GF-D8 (cell line): Measurements from ENCODE around the gene TULP1.
A peak's percentile ranks its signal among the peaks of the same experiment; 100 is the strongest.

Source experiments
- DNase-seq: peaks from one replicate; lab custom pipeline; 2025; lab: John Stamatoyannopoulos, UW

TULP1 gene

GRCh38 chr6:35465646-35466045, 47.0 kb downstream of the TULP1 start:
- no peak for DNase-seq

- no peak for DNase-seq
These were observed 49.4 kb downstream of the TULP1 start for GRCh38 chr6:35463292-35463691.

DNA sequence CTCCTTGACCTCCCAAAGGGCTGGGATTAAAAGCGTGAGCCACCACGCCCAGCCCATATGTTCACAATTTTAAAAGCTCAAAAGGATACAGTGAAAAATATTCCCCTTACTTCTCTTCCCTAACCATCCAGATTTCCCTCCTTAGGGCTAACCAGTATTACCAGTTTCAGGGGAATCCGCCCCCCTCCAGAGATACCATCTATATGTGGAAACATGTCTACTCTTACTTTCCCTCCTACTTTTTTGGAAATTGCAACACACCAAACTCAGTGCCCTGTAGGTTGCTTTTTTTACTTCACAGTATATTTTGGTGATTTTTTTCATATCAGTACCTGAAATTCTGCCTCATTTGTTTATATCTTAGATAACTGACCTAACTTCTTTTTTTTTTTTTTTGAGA, 51.4 kb downstream of the TULP1 start:
- no peak for DNase-seq

DNA sequence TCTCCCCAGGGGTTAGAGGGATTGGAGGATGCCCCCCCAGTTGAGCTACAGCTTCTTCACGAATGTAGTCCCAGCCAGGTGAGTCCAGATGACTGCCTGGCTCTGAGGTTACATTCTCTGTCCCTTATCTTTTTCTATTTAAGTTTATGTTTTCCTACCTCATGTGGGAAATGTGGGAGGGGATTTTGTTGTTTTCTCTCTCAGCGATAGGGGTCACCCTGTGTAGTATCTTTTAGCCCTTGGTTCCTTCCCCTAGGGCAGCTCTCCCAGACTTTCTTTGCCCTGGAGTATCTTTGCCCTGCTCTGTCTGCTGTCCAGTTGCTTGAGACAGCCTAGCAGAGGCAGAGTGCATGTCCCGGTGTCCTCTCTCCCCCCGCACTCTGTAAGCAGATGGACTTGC, 54.8 kb downstream of the TULP1 start:
- DNase-seq, result no peak

- DNase-seq, result no peak
These were observed 58.1 kb downstream of the TULP1 start for GRCh38 chr6:35454391-35455110.

GRCh38 chr6:35453236-35453635, 59.5 kb downstream of the TULP1 start:
- DNase-seq, result no peak

DNA sequence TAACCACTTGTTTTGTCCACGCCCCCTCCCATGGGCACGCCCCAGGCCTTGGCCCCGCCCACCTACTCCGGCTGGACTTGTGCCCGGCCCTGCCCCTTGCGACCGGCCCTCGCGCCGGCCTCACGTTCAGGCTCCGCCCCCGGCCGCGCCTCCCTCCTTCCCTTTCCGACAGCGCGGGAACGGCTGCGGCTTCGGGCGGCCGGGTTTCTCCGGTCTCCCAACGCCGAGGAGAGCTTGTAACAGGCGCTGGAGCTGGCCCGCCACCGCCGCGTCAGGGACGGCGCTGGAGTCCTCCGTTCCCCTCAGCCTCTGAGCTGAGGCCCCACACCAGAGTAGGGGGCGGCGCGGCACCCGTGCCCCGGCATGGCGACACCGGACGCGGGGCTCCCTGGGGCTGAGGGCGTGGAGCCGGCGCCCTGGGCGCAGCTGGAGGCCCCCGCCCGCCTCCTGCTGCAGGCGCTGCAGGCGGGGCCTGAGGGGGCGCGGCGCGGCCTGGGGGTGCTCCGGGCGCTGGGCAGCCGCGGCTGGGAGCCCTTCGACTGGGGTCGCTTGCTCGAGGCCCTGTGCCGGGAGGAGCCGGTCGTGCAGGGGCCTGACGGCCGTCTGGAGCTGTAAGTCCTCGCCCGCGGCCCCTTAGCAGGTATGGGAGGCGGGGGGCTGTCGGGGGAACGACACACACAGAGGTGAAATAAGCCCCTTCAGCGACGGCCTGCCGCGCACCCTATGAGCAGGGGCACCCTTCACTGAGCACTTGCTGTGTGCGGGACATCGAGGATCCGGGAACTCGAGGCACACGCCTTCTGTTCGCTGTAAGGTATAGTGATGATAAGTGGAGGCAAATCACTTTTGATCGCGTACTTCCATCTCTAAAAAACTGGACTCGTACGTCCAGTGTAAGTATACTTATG, 60.3 kb downstream of the TULP1 start, which contains the start of gene FANCE:
Gene FANCE, plus strand, starts transcription at position 156 of the 908 bp plus-strand sequence. Its CDS starts 208 bp downstream, at position 364.
- peak; percentile 42 for DNase-seq

GRCh38 chr6:35451354-35452182, 61.1 kb downstream of the TULP1 start:
- DNase-seq, result no peak

DNA sequence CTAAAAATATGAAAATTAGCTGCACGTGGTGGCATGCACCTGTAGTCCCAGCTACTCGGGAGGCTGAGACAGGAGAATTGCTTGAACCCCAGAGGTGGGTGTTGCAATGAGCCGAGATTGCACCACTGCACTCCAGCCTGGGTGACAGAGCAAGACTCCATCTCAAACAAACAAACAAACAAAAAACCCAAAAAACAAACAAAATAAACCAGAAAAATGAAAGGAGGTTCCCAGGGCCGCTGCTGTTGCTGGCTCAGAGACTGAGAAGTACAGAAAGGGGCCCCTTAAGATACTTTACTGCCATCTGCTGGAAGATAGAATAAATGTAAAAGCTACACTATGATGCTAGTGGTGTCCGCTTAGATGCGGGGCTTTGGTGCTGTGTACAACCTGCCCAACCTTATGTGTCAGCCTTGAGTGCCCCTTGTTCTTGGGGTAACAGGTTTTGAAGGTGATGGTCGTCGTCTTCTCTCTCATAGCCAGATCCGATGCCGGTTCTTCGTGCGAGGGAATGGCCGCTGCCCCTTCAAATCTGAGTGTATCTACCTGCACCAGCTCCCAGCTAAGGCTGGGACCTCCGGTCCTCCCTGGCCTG, 63.3 kb downstream of the TULP1 start:
- peak; percentile 61 for DNase-seq

DNA sequence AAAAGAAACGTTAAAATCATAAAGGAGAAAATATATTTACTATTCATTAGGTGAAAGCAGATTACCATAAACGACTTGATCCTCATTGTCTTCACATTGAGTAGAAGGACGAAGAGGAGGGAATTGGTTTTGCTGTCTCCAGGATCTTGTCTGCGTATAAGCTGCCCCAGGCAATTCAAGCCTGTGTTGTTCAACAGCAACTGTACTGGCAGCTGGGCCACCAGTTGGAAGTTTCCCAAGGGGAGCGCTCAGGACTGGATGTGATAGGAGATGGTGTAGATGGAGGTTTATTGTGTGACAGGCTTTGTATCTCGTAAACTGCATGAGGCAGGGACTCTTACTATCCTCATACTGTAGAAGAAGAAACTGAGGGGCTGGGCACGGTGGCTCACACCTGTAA, 64.5 kb downstream of the TULP1 start:
- no peak for DNase-seq
